Hematopoietic multipotent progenitor cell treated with erythropoietin and hydrocortisone succinate and interleukin-3 and kit ligand, for 6 days (in vitro differentiated cells): ENCODE data around the gene GIMAP8.
"Not testable (repeated sequence)": the region's sequence is repeated elsewhere in the genome, so short reads cannot be mapped to it uniquely, and the experiment has no call there.

Source experiments
- DNase-seq: peaks from one replicate; pipeline ENCODE4 v3.0.0-alpha.2; 2015

The GIMAP8 gene

GRCh38 chr7:150519310-150519709 lies 68.9 kb downstream of the GIMAP8 start:
- DNase-seq, result no peak

DNA sequence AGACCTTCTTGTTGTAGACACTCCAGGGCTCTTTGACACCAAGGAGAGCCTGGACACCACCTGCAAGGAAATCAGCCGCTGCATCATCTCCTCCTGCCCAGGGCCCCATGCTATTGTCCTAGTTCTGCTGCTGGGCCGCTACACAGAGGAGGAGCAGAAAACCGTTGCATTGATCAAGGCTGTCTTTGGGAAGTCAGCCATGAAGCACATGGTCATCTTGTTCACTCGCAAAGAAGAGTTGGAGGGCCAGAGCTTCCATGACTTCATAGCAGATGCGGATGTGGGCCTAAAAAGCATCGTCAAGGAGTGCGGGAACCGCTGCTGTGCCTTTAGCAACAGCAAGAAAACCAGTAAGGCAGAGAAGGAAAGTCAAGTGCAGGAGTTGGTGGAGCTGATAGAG lies 69.7 kb downstream of the GIMAP8 start:
- DNase-seq, result no peak

- not testable (repeated sequence) for DNase-seq
Observed at GRCh38 chr7:150522931-150523330, 72.5 kb downstream of the GIMAP8 start.

GRCh38 chr7:150524018-150524417 lies 73.6 kb downstream of the GIMAP8 start:
- DNase-seq, result no peak
